OCI-LY1 (cell line): ENCODE data around the gene FARP1.

Source experiments
- CTCF ChIP-seq: fragments of 200-600 bp; sonication (generic), shearing (Covaris generic); IDR thresholded peaks from 2 replicates; pipeline ENCODE4 v1.5.1; 2017; ENCODE audit warnings: mild to moderate bottlenecking, antibody characterized with exemption, low read length, moderate library complexity, mixed read lengths
- EZH2 ChIP-seq: fragments of 200-600 bp; sonication (generic), shearing (Covaris generic); IDR thresholded peaks from 2 replicates; pipeline ENCODE4 v1.8.0; 2017; ENCODE audit warnings: borderline replicate concordance, mixed run types, mild to moderate bottlenecking, antibody characterized with exemption, low read length, moderate library complexity, mixed read lengths

- no peak for TF ChIP-seq CTCF
- no peak for TF ChIP-seq EZH2
These were observed 73.3 kb downstream of the FARP1 start for GRCh38 chr13:98216135-98216565.
